GM19463 (cell line): ENCODE results near the gene BHLHA15.

ENCODE experiments used
- ATAC-seq: cut with Tn5 transposase; IDR thresholded peaks from one replicate; pipeline ENCODE4 v1.9.1; 2021; ENCODE audit warnings: mild to moderate bottlenecking, moderate library complexity; ENCODE audit not compliant: unreplicated experiment

BHLHA15 gene

GRCh38 chr7:98240961-98241673 is 29.9 kb downstream of the BHLHA15 start:
- peak; percentile 77 for ATAC-seq

- ATAC-seq, result no peak
These were observed 30.5 kb downstream of the BHLHA15 start for GRCh38 chr7:98241674-98242241.

GRCh38 chr7:98242342-98242741 is 31.1 kb downstream of the BHLHA15 start:
- ATAC-seq, result no peak

- ATAC-seq, result no peak
These were observed 31.7 kb downstream of the BHLHA15 start for GRCh38 chr7:98242934-98243333.

GRCh38 chr7:98244871-98245270 is 33.6 kb downstream of the BHLHA15 start:
- ATAC-seq, result no peak

GRCh38 chr7:98248156-98248555 is 36.9 kb downstream of the BHLHA15 start:
- no peak for ATAC-seq

- ATAC-seq, result no peak
These were observed 37.9 kb downstream of the BHLHA15 start for GRCh38 chr7:98249106-98249505.

GRCh38 chr7:98250789-98251188 is 39.5 kb downstream of the BHLHA15 start:
- no peak for ATAC-seq

GRCh38 chr7:98251231-98251600 is 40.0 kb downstream of the BHLHA15 start:
- peak; percentile 6 for ATAC-seq

- ATAC-seq, result peak; percentile 99
These were observed 40.6 kb downstream of the BHLHA15 start, which contains the start of gene TECPR1 for GRCh38 chr7:98251601-98252424. TSS of gene TECPR1 (minus strand) at chr7:98252232. CDS start at chr7:98246146, 6,086 bp downstream.

GRCh38 chr7:98252425-98253054 is 41.3 kb downstream of the BHLHA15 start:
- peak; percentile 24 for ATAC-seq

- no peak for ATAC-seq
These were observed 43.3 kb downstream of the BHLHA15 start for GRCh38 chr7:98254516-98254915.

GRCh38 chr7:98254951-98255610 is 43.8 kb downstream of the BHLHA15 start:
- ATAC-seq, result no peak

- no peak for ATAC-seq
These were observed 45.2 kb downstream of the BHLHA15 start for GRCh38 chr7:98256431-98256830.

GRCh38 chr7:98257701-98258100 is 46.5 kb downstream of the BHLHA15 start:
- no peak for ATAC-seq
